Smooth muscle cell (in vitro differentiated cells): ENCODE results near the gene ATL3. TPM values are rescaled to one million over a fixed set of nuclear protein-coding genes. Genes with fewer than 3 reads are reported as not detected.

Source experiments
- DNase-seq: peaks from one replicate; lab custom pipeline; 2025; ENCODE audit not compliant: unreplicated experiment; lab: John Stamatoyannopoulos, UW
- H2AFZ ChIP-seq: fragments of 200-600 bp; sonication (generic); 2 replicates; pipeline ENCODE4 v1.6.0; 2016; ENCODE audit warnings: antibody characterized with exemption, low read depth, mild to moderate bottlenecking
- H3F3A ChIP-seq: fragments of 200-600 bp; sonication (generic); 2 replicates; pipeline ENCODE4 v1.6.0; 2017; ENCODE audit warnings: antibody characterized with exemption, low read depth
- H3K27ac ChIP-seq: fragments of 200-600 bp; sonication (generic); 2 replicates; pipeline ENCODE4 v1.5.1; 2016; ENCODE audit warnings: low read depth, mild to moderate bottlenecking
- H3K27me3 ChIP-seq: fragments of 200-600 bp; sonication (generic); 2 replicates; pipeline ENCODE4 v1.6.1; 2016; ENCODE audit warnings: low read depth, mild to moderate bottlenecking
- H3K36me3 ChIP-seq: fragments of 200-600 bp; sonication (generic); 2 replicates; pipeline ENCODE4 v1.5.1; 2016; ENCODE audit warnings: low read depth
- H3K4me1 ChIP-seq: fragments of 200-600 bp; sonication (generic); 2 replicates; pipeline ENCODE4 v1.5.1; 2016; ENCODE audit warnings: low read depth
- H3K4me2 ChIP-seq: fragments of 200-600 bp; sonication (generic); 2 replicates; pipeline ENCODE4 v1.6.0; 2016; ENCODE audit warnings: mild to moderate bottlenecking
- H3K4me3 ChIP-seq: fragments of 200-600 bp; sonication (generic); 2 replicates; pipeline ENCODE4 v1.5.1; 2016; ENCODE audit warnings: mild to moderate bottlenecking
- H3K79me2 ChIP-seq: fragments of 200-600 bp; sonication (generic); 2 replicates; pipeline ENCODE4 v1.6.0; 2016; ENCODE audit warnings: low read depth, mild to moderate bottlenecking
- H3K9ac ChIP-seq: fragments of 200-600 bp; sonication (generic); 2 replicates; pipeline ENCODE4 v1.6.0; 2016; ENCODE audit warnings: low read depth
- H3K9me3 ChIP-seq: fragments of 200-600 bp; sonication (generic); replicated peaks from 2 replicates; pipeline ENCODE4 v1.5.1; 2016; ENCODE audit warnings: low read depth
- H4K20me1 ChIP-seq: fragments of 200-600 bp; sonication (generic); 2 replicates; pipeline ENCODE4 v1.6.0; 2016; ENCODE audit warnings: low read depth
- CTCF ChIP-seq: fragments of 200-600 bp; sonication (generic); IDR thresholded peaks from 2 replicates; pipeline ENCODE4 v1.5.1; 2017; ENCODE audit warnings: borderline replicate concordance, mild to moderate bottlenecking, antibody characterized with exemption; ENCODE audit not compliant: insufficient read depth, poor library complexity, severe bottlenecking
- WGBS: methylation state at CpG from one replicate; pipeline ENCODE4 v1.1.7; 2016; ENCODE audit warnings: low lambda C conversion rate; 5-methylcytosine and 5-hydroxymethylcytosine counted together
- polyA plus RNA-seq: library from polyadenylated mRNA; unstranded; fragments of >200 nt; fragmentation: Nextera tagmentation; extraction: Ambion mirVana; gene quantifications from 2 replicates; pipeline ENCODE4 v1.2.1, GENCODE V29; 2016
- total RNA-seq: library from RNA; depleted of rRNA; stranded (reverse); fragments of >200 nt; gene quantifications from 2 replicates; pipeline ENCODE4 v1.2.3, GENCODE V29; 2014

Gene ATL3
- total and polyA plus RNA-seq, 2 experiments from 2014 or later = 13.0 to 32.5 TPM

- no peaks in the 10 kb centered on the region for H3K79me2 ChIP-seq
- H3K4me2 ChIP-seq = no peak overlapping the region
- H2AFZ ChIP-seq = no peak overlapping the region
- 94% methylated on average over 3 of the region's 3 CpGs for WGBS
- peaks cover 7% of the 10 kb centered on the region for H3K4me1 ChIP-seq
- no peak overlapping the region for H3K9ac ChIP-seq
- no peak overlapping the region for H3K4me3 ChIP-seq
- DNase-seq = no peak
- no peak overlapping the region for H3K27ac ChIP-seq
- H3F3A ChIP-seq = no peaks in the 10 kb centered on the region
- no peak for TF ChIP-seq CTCF
- no peaks in the 10 kb centered on the region for H3K36me3 ChIP-seq
- H3K27me3 ChIP-seq = peaks cover 23% of the 10 kb centered on the region
- H4K20me1 ChIP-seq = no peaks in the 10 kb centered on the region
- no peaks in the 10 kb centered on the region for H3K9me3 ChIP-seq
These were observed 54.2 kb downstream of the ATL3 start for GRCh38 chr11:63616953-63617352.

GRCh38 chr11:63614136-63614671 lies 57.0 kb downstream of the ATL3 start, which contains the start of gene PLAAT3:
PLAAT3 (minus strand) TSS chr11:63614433; CDS start chr11:63614014, 419 bp downstream.
- Histone ChIP-seq H3F3A (no peaks in the 10 kb centered on the region), H3K4me2 (peak within 1 kb of the TSS; percentile 95), H3K36me3 (no peaks in the 10 kb centered on the region), H3K27me3 (peaks cover 31% of the 10 kb centered on the region), H3K9ac (no peak within 1 kb of the TSS), H4K20me1 (no peaks in the 10 kb centered on the region), H3K79me2 (no peaks in the 10 kb centered on the region), H3K4me1 (peaks cover 17% of the 10 kb centered on the region), H2AFZ (peak within 1 kb of the TSS; percentile 45), H3K4me3 (peak within 1 kb of the TSS; percentile 57), H3K27ac (no peak within 1 kb of the TSS), H3K9me3 (no peaks in the 10 kb centered on the region)
- TF ChIP-seq CTCF = no peak
- under 1% methylated on average over 47 of the region's 53 CpGs for WGBS
- no peak for DNase-seq

- H3K9ac ChIP-seq = no peak overlapping the region
- WGBS = 1% methylated on average over 39 of the region's 45 CpGs
- DNase-seq = no peak
- no peaks in the 10 kb centered on the region for H3K36me3 ChIP-seq
- H3K27ac ChIP-seq = no peak overlapping the region
- peak overlapping the region; percentile 45 for H2AFZ ChIP-seq
- no peaks in the 10 kb centered on the region for H3F3A ChIP-seq
- H4K20me1 ChIP-seq = no peaks in the 10 kb centered on the region
- H3K4me2 ChIP-seq = peak overlapping the region; percentile 95
- TF ChIP-seq CTCF = no peak
- peak overlapping the region; percentile 57 for H3K4me3 ChIP-seq
- H3K9me3 ChIP-seq = no peaks in the 10 kb centered on the region
- peaks cover 31% of the 10 kb centered on the region for H3K27me3 ChIP-seq
- H3K4me1 ChIP-seq = peaks cover 17% of the 10 kb centered on the region
- H3K79me2 ChIP-seq = no peaks in the 10 kb centered on the region
These were observed 57.5 kb downstream of the ATL3 start for GRCh38 chr11:63613517-63614135.

GRCh38 chr11:63612181-63612580 lies 59.0 kb downstream of the ATL3 start:
- H3K36me3 ChIP-seq = no peaks in the 10 kb centered on the region
- DNase-seq = no peak
- no peak overlapping the region for H3K27ac ChIP-seq
- H3K79me2 ChIP-seq = no peaks in the 10 kb centered on the region
- H2AFZ ChIP-seq = no peak overlapping the region
- peaks cover 17% of the 10 kb centered on the region for H3K4me1 ChIP-seq
- no peaks in the 10 kb centered on the region for H3F3A ChIP-seq
- H3K9me3 ChIP-seq = no peaks in the 10 kb centered on the region
- no peak for TF ChIP-seq CTCF
- no peak overlapping the region for H3K4me2 ChIP-seq
- peaks cover 31% of the 10 kb centered on the region for H3K27me3 ChIP-seq
- no peaks in the 10 kb centered on the region for H4K20me1 ChIP-seq
- no peak overlapping the region for H3K9ac ChIP-seq
- H3K4me3 ChIP-seq = no peak overlapping the region
